ENCODE results near the gene SGK1. TPM values are rescaled to one million over a fixed set of nuclear protein-coding genes. Genes with fewer than 3 reads are reported as not detected.

Gene SGK1
- total RNA-seq, 1 donor from 2014 or later = 6.3 TPM

GRCh38 chr6:134314006-134314821 is 3.7 kb downstream of the SGK1 start:
- peaks cover 9% of the 10 kb centered on the region for H3K4me1 Mint-ChIP-seq (ENCODE audit: low read depth, unreplicated experiment)
- no peak for DNase-seq
- no peak overlapping the region for H3K27ac Mint-ChIP-seq (ENCODE audit: unreplicated experiment)
- no peak for TF ChIP-seq CTCF (IDR thresholded peaks at IDR 0.05; ENCODE audit: partially characterized antibody, unreplicated experiment)
- H3K36me3 Mint-ChIP-seq (ENCODE audit: unreplicated experiment) = no peaks in the 10 kb centered on the region
- H3K27me3 Mint-ChIP-seq (ENCODE audit: unreplicated experiment) = no peaks in the 10 kb centered on the region
- H3K4me3 Mint-ChIP-seq (ENCODE audit: unreplicated experiment) = no peak overlapping the region
- no peaks in the 10 kb centered on the region for H3K9me3 Mint-ChIP-seq (ENCODE audit: unreplicated experiment)

- Mint-ChIP-seq H3K4me3 (ENCODE audit: unreplicated experiment) (no peak overlapping the region), H3K27me3 (ENCODE audit: unreplicated experiment) (no peaks in the 10 kb centered on the region), H3K4me1 (ENCODE audit: low read depth, unreplicated experiment) (peaks cover 5% of the 10 kb centered on the region), H3K9me3 (ENCODE audit: unreplicated experiment) (no peaks in the 10 kb centered on the region), H3K36me3 (ENCODE audit: unreplicated experiment) (no peaks in the 10 kb centered on the region), H3K27ac (ENCODE audit: unreplicated experiment) (no peak overlapping the region)
- no peak for DNase-seq
- no peak for TF ChIP-seq CTCF (IDR thresholded peaks at IDR 0.05; ENCODE audit: partially characterized antibody, unreplicated experiment)
These were observed 5.8 kb downstream of the SGK1 start for GRCh38 chr6:134312038-134312660.

- TF ChIP-seq CTCF (IDR thresholded peaks at IDR 0.05; ENCODE audit: partially characterized antibody, unreplicated experiment) = no peak
- Mint-ChIP-seq H3K27ac (ENCODE audit: unreplicated experiment) (no peak overlapping the region), H3K27me3 (ENCODE audit: unreplicated experiment) (no peaks in the 10 kb centered on the region), H3K4me3 (ENCODE audit: unreplicated experiment) (no peak overlapping the region), H3K4me1 (ENCODE audit: low read depth, unreplicated experiment) (no peaks in the 10 kb centered on the region), H3K36me3 (ENCODE audit: unreplicated experiment) (no peaks in the 10 kb centered on the region), H3K9me3 (ENCODE audit: unreplicated experiment) (no peaks in the 10 kb centered on the region)
- DNase-seq = no peak
These were observed 7.1 kb downstream of the SGK1 start for GRCh38 chr6:134310817-134311216.

GRCh38 chr6:134309983-134310605 is 7.8 kb downstream of the SGK1 start:
- Mint-ChIP-seq H3K27ac (ENCODE audit: unreplicated experiment) (no peak overlapping the region), H3K36me3 (ENCODE audit: unreplicated experiment) (no peaks in the 10 kb centered on the region), H3K4me3 (ENCODE audit: unreplicated experiment) (no peak overlapping the region), H3K4me1 (ENCODE audit: low read depth, unreplicated experiment) (no peaks in the 10 kb centered on the region), H3K9me3 (ENCODE audit: unreplicated experiment) (no peaks in the 10 kb centered on the region), H3K27me3 (ENCODE audit: unreplicated experiment) (no peaks in the 10 kb centered on the region)
- no peak for DNase-seq
- TF ChIP-seq CTCF (IDR thresholded peaks at IDR 0.05; ENCODE audit: partially characterized antibody, unreplicated experiment) = no peak

GRCh38 chr6:134309227-134309626 is 8.7 kb downstream of the SGK1 start:
- Mint-ChIP-seq H3K27ac (ENCODE audit: unreplicated experiment) (no peak overlapping the region), H3K27me3 (ENCODE audit: unreplicated experiment) (no peaks in the 10 kb centered on the region), H3K4me3 (ENCODE audit: unreplicated experiment) (no peak overlapping the region), H3K4me1 (ENCODE audit: low read depth, unreplicated experiment) (no peaks in the 10 kb centered on the region), H3K9me3 (ENCODE audit: unreplicated experiment) (no peaks in the 10 kb centered on the region), H3K36me3 (ENCODE audit: unreplicated experiment) (no peaks in the 10 kb centered on the region)
- DNase-seq = no peak
- no peak for TF ChIP-seq CTCF (IDR thresholded peaks at IDR 0.05; ENCODE audit: partially characterized antibody, unreplicated experiment)
